DOHH2 (cell line): ENCODE data around the gene SRGAP1.

Source experiments
- CTCF ChIP-seq: fragments of 200-600 bp; sonication (generic); IDR thresholded peaks from one replicate; pipeline ENCODE4 v1.5.1; 2014; ENCODE audit warnings: antibody characterized with exemption, mild to moderate bottlenecking, low read depth, low read length; ENCODE audit not compliant: poor library complexity, severe bottlenecking
- EZH2phosphoT487 ChIP-seq: fragments of 200-600 bp; sonication (generic); IDR thresholded peaks from 2 replicates; pipeline ENCODE4 v1.6.1; 2017; ENCODE audit warnings: borderline replicate concordance, mild to moderate bottlenecking, antibody characterized with exemption, low read length, moderate library complexity, mixed read lengths

- no peak for TF ChIP-seq CTCF
- TF ChIP-seq EZH2phosphoT487, result no peak
Observed at GRCh38 chr12:64122995-64123394, 278.5 kb downstream of the SRGAP1 start.
